ENCODE results near the gene CSGALNACT2.
"Not testable (repeated sequence)": the region's sequence is repeated elsewhere in the genome, so short reads cannot be mapped to it uniquely, and the experiment has no call there.

The CSGALNACT2 gene

GRCh38 chr10:43145936-43146335 lies 7.7 kb downstream of the CSGALNACT2 start:
- DNase-seq, result not testable (repeated sequence)

- no peak for DNase-seq
These were observed 13.1 kb downstream of the CSGALNACT2 start for GRCh38 chr10:43151371-43151770.

- DNase-seq, result no peak
These were observed 15.7 kb downstream of the CSGALNACT2 start for GRCh38 chr10:43153901-43154300.

GRCh38 chr10:43155221-43155620 lies 17.0 kb downstream of the CSGALNACT2 start:
- DNase-seq, result no peak

DNA sequence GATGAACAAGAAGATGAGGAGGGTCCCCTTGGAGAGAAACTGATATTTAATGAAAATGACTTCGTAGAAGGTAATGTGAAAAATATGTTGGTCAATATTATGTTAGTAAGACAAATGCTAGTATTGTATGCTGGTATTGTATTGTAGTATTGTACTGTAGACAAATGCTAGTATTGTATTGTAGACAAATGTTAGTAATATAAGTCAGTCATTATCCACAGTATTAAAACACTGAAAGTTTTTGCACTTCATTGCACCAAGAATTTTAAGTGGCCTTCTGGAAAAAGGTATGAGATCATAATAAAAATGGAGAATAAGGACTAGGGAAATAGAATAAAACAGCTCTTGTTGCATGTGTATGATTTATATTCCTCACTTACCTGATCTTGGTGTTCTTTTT lies 17.5 kb downstream of the CSGALNACT2 start:
- DNase-seq, result no peak

DNA sequence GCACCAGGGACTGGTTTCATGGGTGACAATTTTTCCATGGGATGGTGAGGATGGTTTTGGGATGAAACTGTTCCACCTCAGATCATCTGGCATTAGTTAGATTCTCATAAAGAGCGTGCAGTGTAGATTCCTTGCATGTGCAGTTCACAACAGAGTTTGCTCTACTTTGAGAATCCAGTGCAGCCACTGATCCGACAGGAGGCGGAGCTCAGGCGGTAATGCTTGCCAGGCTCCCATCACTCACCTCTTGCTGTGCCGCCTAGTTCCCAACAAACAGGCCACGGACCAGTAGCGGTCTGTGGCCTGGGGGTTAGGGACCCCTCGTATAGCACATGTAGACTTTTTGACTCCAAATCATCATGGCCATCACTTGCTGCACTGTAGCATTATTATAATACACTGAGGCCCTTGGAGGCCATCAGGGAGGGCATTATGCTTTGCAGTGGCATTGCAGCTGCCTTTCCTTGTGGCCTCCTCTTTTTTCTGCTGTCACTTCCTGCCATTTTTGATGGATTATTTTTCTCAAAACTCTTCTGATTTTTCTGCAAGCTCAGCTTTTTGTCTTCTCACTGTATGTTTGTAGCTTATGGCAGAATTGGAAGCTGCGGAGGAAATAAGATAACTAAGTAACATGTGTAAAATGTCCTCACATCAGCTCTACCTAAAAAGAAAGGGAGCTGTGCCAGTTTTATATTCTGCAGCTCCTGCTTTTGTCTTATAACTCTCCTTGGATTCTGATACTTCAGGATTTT lies 18.5 kb downstream of the CSGALNACT2 start:
- DNase-seq, result no peak

GRCh38 chr10:43158636-43159035 lies 20.4 kb downstream of the CSGALNACT2 start:
- DNase-seq, result no peak

DNA sequence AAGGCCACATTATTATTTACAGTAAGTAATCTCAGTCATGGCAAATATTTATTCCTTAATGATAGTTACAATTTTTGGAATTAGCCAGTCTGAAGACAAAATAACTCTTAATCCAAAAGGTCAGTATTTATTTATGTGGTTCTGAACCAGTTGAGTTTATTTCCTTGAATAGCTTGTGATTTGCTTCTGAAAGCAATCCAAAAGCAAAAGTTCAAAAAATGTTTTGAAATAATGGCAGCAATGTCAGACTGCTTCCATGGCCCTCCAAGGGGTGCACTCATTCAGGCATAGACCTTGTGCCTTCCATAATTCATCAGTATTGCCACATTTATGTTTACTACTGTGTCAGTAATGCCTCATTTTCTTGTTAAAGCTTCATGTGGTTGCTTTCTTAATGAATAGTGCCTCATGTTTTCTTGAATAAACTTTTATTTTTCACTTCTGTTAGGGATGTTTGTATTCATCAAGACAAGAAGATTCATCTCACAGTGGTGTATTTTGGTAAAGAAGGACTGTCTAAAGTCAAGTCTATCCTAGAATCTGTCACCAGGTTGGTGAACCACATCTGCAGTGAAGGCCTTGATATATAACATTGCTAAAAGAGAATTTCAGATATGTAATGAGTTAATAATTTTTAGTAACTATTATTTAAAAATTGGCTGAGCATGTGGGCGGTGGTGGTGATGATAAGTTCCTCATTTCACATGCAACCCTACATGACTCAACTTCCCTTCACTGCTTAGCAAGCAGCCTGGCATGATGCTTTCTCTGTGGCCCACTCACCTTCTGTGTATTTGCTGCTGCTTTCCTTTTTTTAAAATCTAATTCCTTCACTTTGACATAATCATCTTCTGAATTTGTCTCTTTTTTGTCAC lies 22.0 kb downstream of the CSGALNACT2 start:
- no peak for DNase-seq

GRCh38 chr10:43160921-43161255 lies 22.6 kb downstream of the CSGALNACT2 start:
- DNase-seq, result no peak

GRCh38 chr10:43162604-43163003 lies 24.4 kb downstream of the CSGALNACT2 start:
- DNase-seq, result no peak

DNA sequence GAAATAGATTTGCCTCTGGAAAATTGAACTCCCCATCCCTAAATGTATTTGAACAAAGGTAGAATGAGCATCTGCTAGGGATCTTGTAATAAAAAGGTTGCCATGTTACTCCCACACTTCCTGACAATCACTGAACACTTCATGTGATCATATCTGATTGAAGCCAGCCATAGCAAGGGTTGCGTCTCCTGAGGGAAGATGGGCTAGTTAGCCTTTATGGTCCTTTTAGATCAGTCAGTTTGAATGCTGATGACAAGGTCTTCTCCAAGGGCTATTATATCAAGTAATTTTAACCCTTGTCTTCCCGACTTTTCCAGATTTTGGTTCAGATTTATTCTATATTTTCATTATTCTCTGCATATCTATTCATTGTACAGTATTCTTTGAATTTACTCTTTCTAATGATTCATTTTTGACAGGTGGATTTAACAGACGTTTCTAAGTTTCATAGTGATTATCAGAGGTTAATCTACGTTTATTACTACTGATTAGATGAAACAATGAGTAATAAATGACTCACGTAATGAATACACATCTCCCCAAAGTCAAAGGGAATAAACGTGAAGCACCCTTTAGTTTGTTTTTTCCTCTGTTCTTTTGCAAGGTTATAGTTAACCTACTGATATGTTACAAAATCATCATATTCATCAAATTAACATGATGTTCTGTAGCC lies 28.1 kb downstream of the CSGALNACT2 start:
- no peak for DNase-seq

GRCh38 chr10:43166880-43167497 lies 28.7 kb downstream of the CSGALNACT2 start:
- DNase-seq, result no peak

- DNase-seq, result no peak
These were observed 29.2 kb downstream of the CSGALNACT2 start for GRCh38 chr10:43167498-43167889.

- DNase-seq, result no peak
These were observed 32.2 kb downstream of the CSGALNACT2 start for GRCh38 chr10:43170491-43170890.

DNA sequence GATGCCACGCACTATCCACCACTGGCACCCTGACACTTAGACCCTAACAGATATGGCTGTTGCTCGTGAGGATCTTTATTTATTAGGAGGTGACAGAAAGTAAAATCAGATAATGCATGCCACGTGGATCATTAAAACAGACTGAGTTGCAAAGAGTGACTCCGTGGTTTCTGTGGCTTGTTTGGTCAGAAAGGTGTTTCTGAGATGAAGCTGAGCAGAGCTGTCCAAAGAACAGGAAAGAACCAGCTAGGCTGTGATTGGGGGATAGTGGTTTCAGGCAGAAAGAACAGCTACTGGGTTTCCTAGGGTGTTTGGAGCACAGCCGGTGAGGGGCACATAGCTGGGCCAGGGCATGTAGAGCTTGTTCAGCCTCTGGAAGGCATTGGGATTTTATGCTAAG lies 34.4 kb downstream of the CSGALNACT2 start:
- no peak for DNase-seq

- DNase-seq, result no peak
These were observed 34.9 kb downstream of the CSGALNACT2 start for GRCh38 chr10:43173120-43173519.

DNA sequence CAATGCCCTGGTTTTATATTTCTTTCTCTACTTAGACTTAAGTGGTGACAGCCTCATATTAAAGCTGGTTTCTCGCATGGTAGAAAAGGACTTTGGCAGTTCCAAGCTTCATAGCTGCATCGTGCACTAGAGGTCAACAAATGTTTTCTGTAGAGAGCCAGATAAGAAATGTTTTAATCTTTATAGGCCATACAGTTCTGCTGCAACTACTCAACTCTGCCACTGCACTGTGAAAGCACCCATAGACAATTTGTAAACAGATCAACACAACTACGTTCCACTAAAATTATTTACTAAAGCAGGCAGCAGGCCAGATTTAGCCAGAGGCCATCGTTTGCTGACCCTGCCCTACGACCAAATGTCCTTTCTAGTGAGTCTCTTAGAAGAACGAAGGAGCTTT lies 36.7 kb downstream of the CSGALNACT2 start:
- DNase-seq, result no peak

- no peak for DNase-seq
These were observed 38.0 kb downstream of the CSGALNACT2 start for GRCh38 chr10:43176271-43176670.

GRCh38 chr10:43177595-43177994 lies 39.4 kb downstream of the CSGALNACT2 start:
- no peak for DNase-seq

- no peak for DNase-seq
These were observed 42.9 kb downstream of the CSGALNACT2 start for GRCh38 chr10:43181146-43181545.

- not testable (repeated sequence) for DNase-seq
These were observed 45.5 kb downstream of the CSGALNACT2 start for GRCh38 chr10:43183764-43184163.

DNA sequence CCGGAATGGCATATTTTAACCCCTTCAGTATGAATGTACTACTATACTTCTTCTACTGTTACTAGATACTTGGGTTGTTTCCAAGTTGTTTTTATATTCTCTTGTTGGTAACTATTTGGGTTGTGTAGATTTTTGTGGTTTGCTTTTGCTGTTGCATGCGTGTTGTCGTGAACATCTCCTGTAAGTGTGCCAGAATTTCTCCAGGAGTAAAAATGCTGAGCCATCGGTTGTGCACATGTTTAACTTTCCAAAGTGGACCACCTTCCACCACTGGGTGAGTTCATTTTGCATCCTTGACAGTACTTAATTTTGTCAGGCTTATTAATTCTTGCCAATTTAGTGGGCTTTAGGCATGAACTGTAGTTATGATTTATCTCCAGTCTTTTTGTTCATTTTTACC lies 47.9 kb downstream of the CSGALNACT2 start:
- no peak for DNase-seq

DNA sequence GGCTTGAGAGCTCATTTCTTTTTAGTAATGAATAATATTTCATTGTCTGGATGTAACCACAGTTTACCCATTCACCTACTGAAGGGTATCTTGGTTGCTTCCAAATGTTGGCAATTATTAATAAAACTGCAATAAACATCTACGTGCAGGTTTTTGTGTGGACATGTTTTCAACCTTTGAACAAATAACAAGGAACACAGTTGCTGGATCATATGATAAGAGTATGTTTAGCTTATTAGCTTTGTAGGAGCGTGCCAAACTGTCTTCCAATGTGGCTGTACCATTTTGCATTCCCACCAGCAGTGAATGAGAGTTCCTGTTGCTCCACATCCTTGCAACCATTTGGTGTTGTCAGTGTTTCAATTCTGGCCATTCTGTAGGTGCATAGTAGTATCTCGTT lies 49.0 kb downstream of the CSGALNACT2 start:
- no peak for DNase-seq

Measured in cortex of kidney (tissue), 1 donor.